Kidney capillary endothelial cell (primary cell): ENCODE measurements around the gene OR8B12.
"Not testable (repeated sequence)": the region's sequence is repeated elsewhere in the genome, so short reads cannot be mapped to it uniquely, and the experiment has no call there.

Experiments used
- DNase-seq: peaks from one replicate; pipeline ENCODE4 v3.0.0-alpha.2; 2018; ENCODE audit warnings: low spot score

The OR8B12 gene

GRCh38 chr11:124519850-124520549 lies 23.5 kb downstream of the OR8B12 start:
- no peak for DNase-seq

GRCh38 chr11:124518989-124519451 lies 24.4 kb downstream of the OR8B12 start:
- no peak for DNase-seq

GRCh38 chr11:124517314-124517713 lies 26.1 kb downstream of the OR8B12 start:
- DNase-seq, result no peak

- DNase-seq, result not testable (repeated sequence)
These were observed 28.8 kb downstream of the OR8B12 start for GRCh38 chr11:124514675-124515074.

GRCh38 chr11:124514131-124514530 lies 29.3 kb downstream of the OR8B12 start:
- DNase-seq, result no peak

- DNase-seq, result no peak
These were observed 31.7 kb downstream of the OR8B12 start for GRCh38 chr11:124511745-124512144.

GRCh38 chr11:124510279-124510678 lies 33.2 kb downstream of the OR8B12 start:
- DNase-seq, result no peak

GRCh38 chr11:124499711-124500110 lies 43.7 kb downstream of the OR8B12 start:
- no peak for DNase-seq

- no peak for DNase-seq
These were observed 50.3 kb downstream of the OR8B12 start for GRCh38 chr11:124493016-124493655.
